ENCODE measurements around the gene SNED1.

SNED1 gene

GRCh38 chr2:240992572-240993291 is 5.7 kb upstream of the SNED1 start:
- no peak for DNase-seq

DNA sequence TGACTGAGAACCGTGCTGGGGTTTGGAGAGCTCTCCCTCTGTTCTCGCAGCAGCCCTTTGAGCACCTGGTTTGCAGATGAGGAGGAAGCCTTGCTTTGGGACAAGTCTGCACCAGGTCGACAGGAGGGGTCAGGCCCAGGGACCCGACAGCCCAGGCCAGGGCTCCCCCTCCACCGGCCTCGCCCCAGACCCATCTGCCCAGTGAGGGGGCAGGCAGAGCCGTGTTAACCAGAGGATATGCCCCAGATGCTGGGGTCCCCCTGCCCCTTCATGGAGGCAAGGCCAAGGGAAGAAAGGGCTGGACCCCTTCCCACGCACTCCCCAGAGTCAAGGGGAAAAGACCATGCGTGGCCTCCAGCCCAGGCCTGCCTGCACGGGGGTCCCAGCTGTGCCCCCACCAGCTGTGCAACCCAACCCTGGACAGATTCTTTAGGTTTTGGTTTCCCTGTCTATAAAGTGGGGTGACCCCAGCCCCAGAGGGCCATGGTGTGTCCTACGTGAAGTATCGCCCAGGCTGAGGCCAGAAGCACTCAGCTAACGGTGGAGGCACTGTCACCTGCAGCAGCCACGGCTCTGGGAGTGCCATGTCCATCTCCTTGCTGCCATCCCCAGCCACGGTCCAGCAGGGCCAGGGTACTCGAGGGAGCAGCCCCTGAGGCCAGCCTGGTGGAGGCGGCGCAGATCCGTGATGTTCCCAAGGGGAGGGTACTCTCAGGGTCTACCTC is 4.8 kb upstream of the SNED1 start:
- DNase-seq, result no peak

DNA sequence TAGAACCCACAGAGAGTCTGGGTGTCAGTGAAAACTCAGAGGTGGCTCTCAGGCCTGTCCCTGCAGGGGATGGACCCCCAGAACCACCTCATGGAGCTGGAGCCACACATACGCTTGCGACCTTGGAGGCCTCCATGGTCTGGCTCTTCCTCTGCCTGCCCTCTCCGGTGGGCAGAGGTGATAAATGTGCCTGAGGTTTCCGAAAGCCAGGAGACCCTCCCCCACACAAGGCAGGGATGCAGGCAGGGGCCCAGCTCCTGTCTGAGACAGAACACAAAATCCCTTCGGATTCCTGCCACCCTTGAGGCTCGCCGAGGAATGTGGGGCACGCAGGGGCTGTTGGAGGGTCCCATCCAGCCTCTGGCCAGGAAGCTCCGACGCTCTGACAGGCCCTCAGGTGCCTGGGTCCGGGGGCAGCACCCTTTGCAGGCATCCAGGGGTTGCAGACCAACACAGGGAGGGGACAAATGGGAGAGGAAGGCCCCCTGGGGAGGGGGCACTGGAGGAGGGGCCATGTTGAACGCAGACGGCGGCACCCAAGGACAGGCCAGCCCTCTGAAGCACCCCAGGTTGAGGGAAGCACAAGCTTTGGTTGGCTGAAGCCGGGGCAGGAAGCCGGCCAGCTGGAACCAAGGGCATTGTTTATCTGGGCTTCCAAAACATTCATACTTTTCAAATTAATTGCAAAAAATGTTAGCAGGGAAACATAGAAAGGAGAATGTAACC is 4.1 kb upstream of the SNED1 start:
- DNase-seq, result no peak

GRCh38 chr2:240995041-240996021 is 3.1 kb upstream of the SNED1 start:
- DNase-seq, result no peak

DNA sequence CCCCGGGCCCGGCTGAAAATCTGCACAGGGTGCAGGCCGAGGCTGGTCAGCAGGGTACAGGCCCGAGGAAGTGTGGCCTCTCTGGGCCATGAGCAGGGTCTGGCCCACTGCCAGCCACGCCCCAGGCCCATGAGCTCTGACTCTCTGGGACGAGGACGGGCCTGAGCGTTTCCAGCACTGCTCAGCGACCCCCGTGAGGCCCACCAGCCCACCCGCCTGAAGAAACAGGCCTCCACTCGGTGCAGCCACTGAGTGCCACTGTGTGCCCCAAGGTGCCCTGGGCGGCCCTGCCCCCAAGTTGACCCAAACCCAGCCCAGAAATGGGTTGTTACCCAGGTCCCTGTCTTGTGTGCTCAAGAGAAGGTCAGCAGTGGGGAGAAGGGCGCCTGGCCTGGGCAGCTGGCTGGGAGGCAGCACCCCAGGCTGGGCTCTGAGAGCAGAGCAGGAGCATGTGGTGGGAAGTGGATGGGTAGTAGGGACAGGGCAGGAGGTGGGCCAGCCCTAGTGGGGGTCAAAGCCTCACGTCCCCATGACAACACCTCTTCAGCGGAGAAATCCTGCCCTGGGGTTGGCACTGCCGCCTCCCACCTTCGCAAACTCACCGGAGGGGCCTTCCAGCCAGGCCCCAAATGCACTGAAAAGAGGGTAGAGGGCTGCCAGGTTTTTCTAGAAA is 2.1 kb upstream of the SNED1 start:
- no peak for DNase-seq

DNA sequence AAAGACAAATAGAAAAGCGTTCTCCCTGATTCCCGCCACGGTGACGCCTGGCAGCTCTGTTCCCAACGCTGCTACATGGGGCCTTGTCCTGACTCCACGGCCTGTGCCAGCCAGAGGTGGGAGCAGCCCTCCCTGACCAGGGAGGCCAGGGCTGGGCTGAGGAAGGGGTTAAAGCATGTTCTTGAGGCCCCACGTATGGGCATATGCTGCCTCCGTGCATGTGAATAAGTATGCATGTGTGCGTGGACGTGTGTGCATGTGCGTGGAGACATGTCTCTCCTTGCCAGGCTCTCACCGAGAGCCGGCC is 1.6 kb upstream of the SNED1 start:
- no peak for DNase-seq

GRCh38 chr2:240997141-240997855 is 1.1 kb upstream of the SNED1 start:
- DNase-seq, result no peak

- DNase-seq, result no peak
These were observed 232 bp downstream of the SNED1 start for GRCh38 chr2:240998706-240998994.

DNA sequence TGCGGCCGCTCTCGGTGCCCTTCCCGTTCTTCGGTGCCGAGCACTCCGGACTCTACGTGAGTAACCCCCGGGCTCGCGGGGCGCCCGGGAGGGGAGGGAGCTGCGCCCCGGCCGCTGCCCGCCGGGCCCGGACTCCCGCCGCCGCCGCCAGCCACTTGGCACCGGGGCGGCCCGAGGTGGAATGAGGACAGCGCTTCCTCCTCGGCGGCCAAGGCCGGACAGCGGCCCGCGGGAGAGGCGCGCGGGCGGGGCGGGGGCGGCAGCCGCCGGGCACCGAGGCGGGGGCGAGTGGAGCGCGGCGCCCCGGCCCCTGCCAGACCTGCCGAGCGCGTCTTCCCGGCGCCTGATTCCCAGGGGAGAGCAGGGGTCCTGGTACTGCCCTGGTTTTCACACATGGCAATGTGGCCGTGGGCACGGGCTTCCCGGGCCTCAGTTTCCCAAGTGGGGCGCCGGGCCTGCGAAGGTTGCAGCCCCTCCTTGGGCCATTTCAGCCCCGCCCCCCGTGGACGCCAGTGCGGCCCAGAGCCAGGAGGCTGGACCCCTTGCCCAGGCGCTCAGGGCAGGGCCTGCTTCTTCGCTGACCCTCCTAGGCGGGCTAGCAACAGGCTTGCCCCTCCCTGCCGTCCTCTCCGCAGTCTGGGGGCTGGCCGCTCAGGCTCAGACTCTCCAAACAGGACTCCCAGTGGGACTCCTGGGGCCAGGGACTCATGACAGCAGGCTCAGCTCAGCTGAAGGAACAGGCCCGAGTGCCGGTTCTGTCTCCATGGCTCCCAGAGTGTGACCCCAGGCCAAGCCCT is 775 bp downstream of the SNED1 start:
- no peak for DNase-seq

DNA sequence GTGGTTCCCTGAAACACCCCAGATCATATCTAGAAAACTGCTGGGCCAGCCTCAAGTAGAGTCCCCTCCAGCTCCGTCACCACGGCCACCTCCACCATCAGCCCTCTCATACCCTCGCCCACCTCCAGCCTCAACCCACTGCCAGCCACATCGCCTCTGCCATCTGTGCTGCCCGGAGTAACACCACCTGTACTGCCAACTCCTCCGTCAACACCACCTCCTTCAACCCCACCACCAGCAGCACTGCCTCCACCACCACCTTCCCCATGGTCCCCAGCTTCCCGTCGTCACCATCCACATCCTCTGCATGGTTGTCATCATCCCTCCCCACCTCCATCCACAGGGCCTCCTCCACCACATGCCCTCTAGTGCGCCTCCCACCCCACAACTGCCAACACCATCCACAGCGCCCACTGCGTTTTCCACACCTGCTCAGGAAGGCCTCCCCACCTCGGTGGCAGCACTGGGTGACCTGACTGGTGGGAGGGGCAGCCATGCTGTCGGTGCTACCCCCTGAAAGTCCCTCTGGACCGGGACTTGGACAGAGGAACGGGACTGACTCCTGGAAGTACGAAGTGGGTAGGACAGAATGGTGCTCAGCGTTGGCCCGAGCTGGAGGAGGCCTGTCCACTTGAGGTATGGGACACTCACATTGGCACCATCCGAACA is 1.6 kb downstream of the SNED1 start:
- no peak for DNase-seq

DNA sequence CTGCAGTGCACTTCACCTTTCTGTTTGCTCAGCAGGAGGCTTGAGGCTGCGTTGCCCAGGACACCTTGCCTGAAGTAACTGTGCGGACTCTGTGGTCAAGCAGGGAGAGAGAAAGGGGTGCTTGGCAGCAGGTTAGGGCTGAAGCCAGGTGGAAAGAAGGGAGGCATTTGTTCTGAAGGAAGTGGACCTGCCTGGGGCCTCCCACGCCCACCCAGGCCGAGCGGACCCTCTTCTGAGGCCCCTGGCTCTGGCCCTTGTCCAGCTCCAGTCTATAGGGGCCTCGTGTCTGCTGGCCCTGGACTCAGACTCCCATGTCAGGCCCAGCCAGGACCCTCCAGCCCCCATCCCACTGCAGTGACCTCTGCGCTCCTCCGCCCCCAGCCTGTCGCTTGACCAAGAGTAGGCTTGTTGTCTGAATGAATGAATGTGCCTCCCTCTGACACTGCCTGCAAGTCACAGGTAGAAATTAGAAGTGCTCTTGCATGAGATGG is 2.5 kb downstream of the SNED1 start:
- DNase-seq, result no peak

GRCh38 chr2:241001413-241002274 is 3.2 kb downstream of the SNED1 start:
- DNase-seq, result no peak

DNA sequence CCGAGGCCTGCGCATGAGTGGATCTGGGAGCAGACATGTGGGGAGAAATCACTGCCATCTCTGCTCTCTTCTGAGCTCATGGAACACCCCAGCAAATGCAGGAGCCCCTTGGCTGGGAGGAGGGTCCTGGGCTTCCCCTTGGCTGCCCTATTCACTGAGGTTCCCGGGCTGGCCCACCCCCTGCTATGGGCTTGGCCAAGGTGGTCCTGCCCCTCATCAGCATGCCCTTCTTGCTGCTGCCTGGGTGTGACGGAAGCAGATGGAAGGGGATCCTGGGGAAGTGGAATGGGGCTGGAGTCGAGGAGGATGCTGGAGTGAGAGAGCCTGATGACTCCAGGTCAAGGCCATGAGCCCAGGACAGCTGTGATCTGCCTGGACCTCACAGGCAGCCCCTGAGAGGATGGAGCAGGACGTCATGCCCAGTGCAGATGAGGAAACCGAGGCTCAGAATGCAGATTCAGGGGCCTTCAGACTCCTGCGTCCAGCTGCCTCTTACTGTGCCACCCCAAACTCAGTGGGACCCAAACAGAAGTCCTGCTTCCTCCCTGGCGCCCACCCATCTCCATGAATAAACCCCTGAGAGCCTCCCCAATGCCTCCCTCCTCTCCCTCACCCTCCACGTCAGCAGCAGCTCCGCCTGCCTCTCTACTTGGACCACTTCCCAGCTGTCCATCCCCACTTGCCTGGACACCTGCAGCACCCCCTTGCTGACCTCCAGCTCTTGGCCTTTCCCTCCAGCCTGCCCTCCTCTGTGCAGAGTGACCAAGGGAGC is 4.0 kb downstream of the SNED1 start:
- no peak for DNase-seq

DNA sequence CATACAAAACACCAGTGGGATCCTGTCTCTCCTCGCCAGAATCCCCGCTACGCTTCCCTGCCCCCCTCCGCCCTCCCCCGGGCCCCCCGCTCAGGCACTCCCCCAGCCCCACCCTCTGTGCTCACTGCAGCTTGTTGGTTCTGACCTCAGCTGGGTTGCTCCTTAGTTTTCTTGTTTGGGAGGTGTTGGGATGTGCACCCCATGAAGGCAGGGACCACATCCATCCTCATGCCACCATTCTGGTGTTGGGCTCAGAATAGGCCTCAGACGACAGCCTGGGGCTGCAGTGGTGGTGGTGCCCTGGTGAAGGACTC is 4.6 kb downstream of the SNED1 start:
- no peak for DNase-seq

DNA sequence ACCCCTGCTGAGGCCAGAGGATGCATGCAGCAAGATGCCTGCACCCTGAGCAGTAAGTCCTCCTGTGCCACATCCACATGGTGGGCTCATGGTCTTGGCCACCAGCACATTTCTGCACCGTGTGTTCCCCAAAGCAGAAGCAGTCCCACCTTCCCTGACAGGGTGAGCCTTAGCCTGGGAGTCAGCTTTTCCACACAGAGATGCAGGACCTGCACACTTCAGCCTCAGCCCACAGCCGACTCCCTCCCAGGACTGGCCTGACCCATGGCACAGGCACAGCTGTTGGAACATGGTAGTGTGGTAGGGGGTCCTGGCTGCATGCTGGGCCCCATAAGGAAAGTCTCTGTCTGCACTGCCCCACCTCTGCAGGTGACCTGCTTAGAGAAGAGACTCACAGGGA is 5.0 kb downstream of the SNED1 start:
- DNase-seq, result no peak

- no peak for DNase-seq
These were observed 5.6 kb downstream of the SNED1 start for GRCh38 chr2:241003830-241004564.

GRCh38 chr2:241005569-241005968 is 7.2 kb downstream of the SNED1 start:
- no peak for DNase-seq

DNA sequence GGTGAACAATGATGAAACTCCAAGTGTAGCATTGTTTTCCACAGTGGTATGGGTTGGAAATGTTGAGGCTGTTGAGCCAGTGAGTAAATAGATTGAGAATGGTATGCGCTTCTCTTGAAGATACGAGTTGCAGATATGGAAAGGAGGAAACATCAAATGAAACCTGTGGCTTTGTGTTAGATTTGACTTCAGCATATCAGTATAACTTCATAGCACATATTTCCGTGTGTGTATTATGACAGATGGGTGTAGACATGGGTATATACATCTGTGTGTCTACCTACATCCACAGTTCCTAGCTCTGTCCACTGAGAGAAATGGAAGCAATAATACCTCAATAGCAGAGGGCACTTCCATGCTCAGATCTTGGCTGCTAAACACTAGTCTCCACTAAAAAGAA is 8.0 kb downstream of the SNED1 start:
- DNase-seq, result no peak

All from NCI-H1048 (cell line).